ENCODE results near the gene SCAPER.
A peak's percentile ranks its signal among the peaks of the same experiment; 100 is the strongest.

The SCAPER gene

GRCh38 chr15:76905013-76905839, at the start of gene SCAPER:
Gene SCAPER, minus strand, starts transcription at chr15:76905340. Its CDS starts 21,523 bp downstream, at chr15:76883817.
- peak; percentile 95 for DNase-seq
- H3K27me3 Mint-ChIP-seq: no peaks in the 10 kb centered on the region
- peak within 1 kb of the TSS; percentile 89 for H3K4me3 Mint-ChIP-seq
- H3K27ac Mint-ChIP-seq: peak within 1 kb of the TSS; percentile 88
- H3K9me3 Mint-ChIP-seq: no peaks in the 10 kb centered on the region
- peak; percentile 85 for ATAC-seq
- H3K4me1 Mint-ChIP-seq: peaks cover 35% of the 10 kb centered on the region
- H3K36me3 Mint-ChIP-seq (ENCODE audit: low read depth): peaks cover 3% of the 10 kb centered on the region

- Mint-ChIP-seq H3K9me3 (no peaks in the 10 kb centered on the region), H3K36me3 (ENCODE audit: low read depth) (peaks cover 6% of the 10 kb centered on the region), H3K4me1 (peaks cover 6% of the 10 kb centered on the region), H3K4me3 (no peak overlapping the region), H3K27ac (no peak overlapping the region), H3K27me3 (no peaks in the 10 kb centered on the region)
- no peak for DNase-seq
- ATAC-seq: no peak
Observed at GRCh38 chr15:76954744-76955143, 49.6 kb upstream of the SCAPER start.

GRCh38 chr15:76953913-76954312, 48.8 kb upstream of the SCAPER start:
- H3K36me3 Mint-ChIP-seq (ENCODE audit: low read depth): peaks cover 6% of the 10 kb centered on the region
- H3K4me1 Mint-ChIP-seq: peaks cover 6% of the 10 kb centered on the region
- no peaks in the 10 kb centered on the region for H3K9me3 Mint-ChIP-seq
- DNase-seq: no peak
- no peak for ATAC-seq
- H3K4me3 Mint-ChIP-seq: no peak overlapping the region
- no peaks in the 10 kb centered on the region for H3K27me3 Mint-ChIP-seq
- H3K27ac Mint-ChIP-seq: no peak overlapping the region

GRCh38 chr15:76951220-76951619, 46.1 kb upstream of the SCAPER start:
- H3K36me3 Mint-ChIP-seq (ENCODE audit: low read depth): peaks cover 20% of the 10 kb centered on the region
- H3K4me3 Mint-ChIP-seq: no peak overlapping the region
- H3K27me3 Mint-ChIP-seq: no peaks in the 10 kb centered on the region
- DNase-seq (no peak), ATAC-seq (no peak)
- H3K9me3 Mint-ChIP-seq: no peaks in the 10 kb centered on the region
- H3K4me1 Mint-ChIP-seq: peaks cover 6% of the 10 kb centered on the region
- H3K27ac Mint-ChIP-seq: no peak overlapping the region

- ATAC-seq (no peak), DNase-seq (no peak)
- Mint-ChIP-seq H3K36me3 (ENCODE audit: low read depth) (peaks cover 45% of the 10 kb centered on the region), H3K9me3 (no peaks in the 10 kb centered on the region), H3K27ac (no peak overlapping the region), H3K4me3 (no peak overlapping the region), H3K27me3 (no peaks in the 10 kb centered on the region), H3K4me1 (peaks cover 6% of the 10 kb centered on the region)
Observed at GRCh38 chr15:76947454-76947853, 42.3 kb upstream of the SCAPER start.

GRCh38 chr15:76945494-76946093, 40.5 kb upstream of the SCAPER start:
- H3K27ac Mint-ChIP-seq: no peak overlapping the region
- peaks cover 2% of the 10 kb centered on the region for H3K4me1 Mint-ChIP-seq
- no peak overlapping the region for H3K4me3 Mint-ChIP-seq
- ATAC-seq: no peak
- H3K27me3 Mint-ChIP-seq: no peaks in the 10 kb centered on the region
- H3K9me3 Mint-ChIP-seq: no peaks in the 10 kb centered on the region
- peaks cover 42% of the 10 kb centered on the region for H3K36me3 Mint-ChIP-seq (ENCODE audit: low read depth)
- DNase-seq: no peak

- Mint-ChIP-seq H3K27me3 (no peaks in the 10 kb centered on the region), H3K4me1 (peaks cover 10% of the 10 kb centered on the region), H3K4me3 (no peak overlapping the region), H3K27ac (no peak overlapping the region), H3K36me3 (ENCODE audit: low read depth) (peaks cover 36% of the 10 kb centered on the region), H3K9me3 (no peaks in the 10 kb centered on the region)
- DNase-seq: no peak
- no peak for ATAC-seq
Observed at GRCh38 chr15:76942331-76942730, 37.2 kb upstream of the SCAPER start.

- no peak for ATAC-seq
- Mint-ChIP-seq H3K9me3 (no peaks in the 10 kb centered on the region), H3K4me1 (peaks cover 10% of the 10 kb centered on the region)
Observed at GRCh38 chr15:76941636-76942035, 36.5 kb upstream of the SCAPER start.

GRCh38 chr15:76939715-76940114, 34.6 kb upstream of the SCAPER start:
- H3K4me3 Mint-ChIP-seq: no peak overlapping the region
- H3K27ac Mint-ChIP-seq: no peak overlapping the region
- DNase-seq (no peak), ATAC-seq (no peak)
- H3K9me3 Mint-ChIP-seq: no peaks in the 10 kb centered on the region
- no peaks in the 10 kb centered on the region for H3K27me3 Mint-ChIP-seq
- peaks cover 32% of the 10 kb centered on the region for H3K36me3 Mint-ChIP-seq (ENCODE audit: low read depth)
- peaks cover 20% of the 10 kb centered on the region for H3K4me1 Mint-ChIP-seq

More at GRCh38 chr15:76941636-76942035, 36.5 kb upstream of the SCAPER start:
- Mint-ChIP-seq H3K27me3 (no peaks in the 10 kb centered on the region), H3K4me3 (no peak overlapping the region), H3K36me3 (ENCODE audit: low read depth) (peaks cover 37% of the 10 kb centered on the region), H3K27ac (no peak overlapping the region)
- DNase-seq: no peak

GRCh38 chr15:76938752-76939151, 33.6 kb upstream of the SCAPER start:
- no peaks in the 10 kb centered on the region for H3K9me3 Mint-ChIP-seq
- peaks cover 20% of the 10 kb centered on the region for H3K4me1 Mint-ChIP-seq
- ATAC-seq: no peak
- DNase-seq: no peak
- H3K27me3 Mint-ChIP-seq: no peaks in the 10 kb centered on the region
- no peak overlapping the region for H3K4me3 Mint-ChIP-seq
- no peak overlapping the region for H3K27ac Mint-ChIP-seq
- H3K36me3 Mint-ChIP-seq (ENCODE audit: low read depth): peaks cover 32% of the 10 kb centered on the region

GRCh38 chr15:76936671-76937070, 31.5 kb upstream of the SCAPER start:
- H3K36me3 Mint-ChIP-seq (ENCODE audit: low read depth): peaks cover 36% of the 10 kb centered on the region
- ATAC-seq: no peak
- H3K9me3 Mint-ChIP-seq: no peaks in the 10 kb centered on the region
- H3K27ac Mint-ChIP-seq: no peak overlapping the region
- DNase-seq: no peak
- no peak overlapping the region for H3K4me3 Mint-ChIP-seq
- H3K4me1 Mint-ChIP-seq: peaks cover 36% of the 10 kb centered on the region
- H3K27me3 Mint-ChIP-seq: no peaks in the 10 kb centered on the region

- no peak for ATAC-seq
- H3K9me3 Mint-ChIP-seq: no peaks in the 10 kb centered on the region
- H3K27me3 Mint-ChIP-seq: no peaks in the 10 kb centered on the region
- peaks cover 36% of the 10 kb centered on the region for H3K36me3 Mint-ChIP-seq (ENCODE audit: low read depth)
- no peak for DNase-seq
- H3K4me1 Mint-ChIP-seq: peaks cover 42% of the 10 kb centered on the region
- no peak overlapping the region for H3K4me3 Mint-ChIP-seq
- H3K27ac Mint-ChIP-seq: peak overlapping the region; percentile 50
Observed at GRCh38 chr15:76935620-76936019, 30.5 kb upstream of the SCAPER start.

- H3K36me3 Mint-ChIP-seq (ENCODE audit: low read depth): peaks cover 30% of the 10 kb centered on the region
- peak overlapping the region; percentile 81 for H3K27ac Mint-ChIP-seq
- peaks cover 36% of the 10 kb centered on the region for H3K4me1 Mint-ChIP-seq
- no peak for ATAC-seq
- peak; percentile 23 for DNase-seq
- peak overlapping the region; percentile 88 for H3K4me3 Mint-ChIP-seq
- H3K27me3 Mint-ChIP-seq: no peaks in the 10 kb centered on the region
- H3K9me3 Mint-ChIP-seq: no peaks in the 10 kb centered on the region
Observed at GRCh38 chr15:76932135-76932966, 27.2 kb upstream of the SCAPER start.

GRCh38 chr15:76931397-76932134, 26.4 kb upstream of the SCAPER start, which contains the start of gene RCN2:
Gene RCN2, plus strand, starts transcription at chr15:76931749. Its CDS starts 93 bp downstream, at chr15:76931842.
- Mint-ChIP-seq H3K4me3 (peak within 1 kb of the TSS; percentile 88), H3K27me3 (no peaks in the 10 kb centered on the region), H3K4me1 (peaks cover 35% of the 10 kb centered on the region), H3K36me3 (ENCODE audit: low read depth) (peaks cover 25% of the 10 kb centered on the region), H3K9me3 (no peaks in the 10 kb centered on the region), H3K27ac (peak within 1 kb of the TSS; percentile 83)
- DNase-seq (peak; percentile 94), ATAC-seq (peak; percentile 100)

All from activated naive CD8-positive, alpha-beta T cell treated with anti-CD3 and anti-CD28 coated beads, Interleukin-2, amount 50 U/mL, for 24 hours (primary cell).